Esophagus squamous epithelium (tissue), 5 donors: Measurements from ENCODE around the gene MYO1F. TPM values are rescaled to one million over a fixed set of nuclear protein-coding genes. Genes with fewer than 3 reads are reported as not detected.

Experiments used
- DNase-seq: peaks from one replicate; lab custom pipeline; 2025; lab: John Stamatoyannopoulos, UW
- H3K27ac ChIP-seq, 4 donors: fragments of 200-600 bp; sonication (generic); one replicate each; pipeline ENCODE4 v1.5.1; 2016 to 2019; ENCODE audit warnings: mild to moderate bottlenecking in 1 of 4
- H3K27me3 ChIP-seq, 4 donors: fragments of 200-600 bp; sonication (generic); 1 replicate in 3 of 4; 2 replicates in 1 of 4; pipeline versions ENCODE4 v1.5.1 to v1.6.0; 2017 to 2021; ENCODE audit warnings: antibody characterized with exemption in 1 of 4
- H3K36me3 ChIP-seq, 3 donors: fragments of 200-600 bp; sonication (generic); one replicate each; pipeline ENCODE4 v1.5.1; 2016 to 2019
- H3K4me1 ChIP-seq, 3 donors: fragments of 200-600 bp; sonication (generic); one replicate each; pipeline ENCODE4 v1.5.1; 2017 to 2019
- H3K4me3 ChIP-seq, 4 donors: fragments of 200-600 bp; sonication (generic); 1 replicate in 3 of 4; 2 replicates in 1 of 4; pipeline ENCODE4 v1.5.1; 2016 to 2019; ENCODE audit warnings: mild to moderate bottlenecking in 2 of 4, moderate library complexity in 1 of 4
- H3K9me3 ChIP-seq, 3 donors: fragments of 200-600 bp; sonication (generic); one replicate each; pipeline ENCODE4 v1.5.1; 2016 to 2019
- POLR2A ChIP-seq, 4 donors: fragments of 450-650 bp; IDR thresholded peaks; one replicate each; pipeline ENCODE4 v1.6.1; 2017; ENCODE audit warnings: antibody characterized with exemption in 4 of 4, mild to moderate bottlenecking in 4 of 4, moderate library complexity in 3 of 4
- WGBS, 2 donors: methylation state at CpG; one replicate each; pipeline ENCODE4 v1.1.5; 2018; 5-methylcytosine and 5-hydroxymethylcytosine counted together
- intact Hi-C: fragments of 100-400 bp; cut with DNase I; formaldehyde crosslinking; loops from one replicate; pipeline ENCODE4 v1.15.0; 2022
- total RNA-seq, 4 donors: library from RNA; depleted of rRNA; stranded (reverse); fragments of >200 nt; gene quantifications; one replicate each; pipeline ENCODE4 v1.1.0, GENCODE V29; 2016
- TF ChIP-seq, protein P1 (sequence below), 6 experiments: fragments of 450-650 bp in 4 of 6; fragments of 200-600 bp in 2 of 6; sonication (generic) in 2 of 6; IDR thresholded peaks; one replicate each; pipeline ENCODE4 v1.5.1; 2016 to 2019; ENCODE audit warnings: antibody characterized with exemption in 6 of 6, mild to moderate bottlenecking in 4 of 6, moderate library complexity in 4 of 6
- donor health status: DM: yes; HTN: yes; CAD: no.

MYO1F gene
- total RNA-seq, 4 donors from 2014 or later = 1.6 to 14.3 (median 8.5) TPM

- DNase-seq = no peak
- H3K4me3 ChIP-seq = peak overlapping the region in 1 of 4 donors; percentile 32
- no peak overlapping the region for H3K27ac ChIP-seq
- intact Hi-C loops = loop anchor here (10.0 kb wide), 1 partner anchor 226 kb away; no protein-coding TSS in a partner anchor
- no peak for TF ChIP-seq POLR2A (IDR thresholded peaks at IDR 0.05)
- TF ChIP-seq, protein P1, sequence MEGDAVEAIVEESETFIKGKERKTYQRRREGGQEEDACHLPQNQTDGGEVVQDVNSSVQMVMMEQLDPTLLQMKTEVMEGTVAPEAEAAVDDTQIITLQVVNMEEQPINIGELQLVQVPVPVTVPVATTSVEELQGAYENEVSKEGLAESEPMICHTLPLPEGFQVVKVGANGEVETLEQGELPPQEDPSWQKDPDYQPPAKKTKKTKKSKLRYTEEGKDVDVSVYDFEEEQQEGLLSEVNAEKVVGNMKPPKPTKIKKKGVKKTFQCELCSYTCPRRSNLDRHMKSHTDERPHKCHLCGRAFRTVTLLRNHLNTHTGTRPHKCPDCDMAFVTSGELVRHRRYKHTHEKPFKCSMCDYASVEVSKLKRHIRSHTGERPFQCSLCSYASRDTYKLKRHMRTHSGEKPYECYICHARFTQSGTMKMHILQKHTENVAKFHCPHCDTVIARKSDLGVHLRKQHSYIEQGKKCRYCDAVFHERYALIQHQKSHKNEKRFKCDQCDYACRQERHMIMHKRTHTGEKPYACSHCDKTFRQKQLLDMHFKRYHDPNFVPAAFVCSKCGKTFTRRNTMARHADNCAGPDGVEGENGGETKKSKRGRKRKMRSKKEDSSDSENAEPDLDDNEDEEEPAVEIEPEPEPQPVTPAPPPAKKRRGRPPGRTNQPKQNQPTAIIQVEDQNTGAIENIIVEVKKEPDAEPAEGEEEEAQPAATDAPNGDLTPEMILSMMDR (IDR thresholded peaks at IDR 0.05) = peak; percentile 98 to 100 (median 99)
- H3K9me3 ChIP-seq = no peaks in the 10 kb centered on the region
- peaks cover 5 to 45% (median 13%) of the 10 kb centered on the region in 3 donors for H3K4me1 ChIP-seq
- H3K27me3 ChIP-seq = peaks cover 0 to 32% (median 0%) of the 10 kb centered on the region in 4 donors
- WGBS, 2 donors = 5 to 11% methylated on average over 6 to 8 of the region's 21 CpGs
- H3K36me3 ChIP-seq = peaks cover 0 to 15% (median 0%) of the 10 kb centered on the region in 3 donors
These were observed 3.6 kb upstream of the MYO1F start for GRCh38 chr19:8580710-8581281.

GRCh38 chr19:8578642-8579265 lies 1.5 kb upstream of the MYO1F start:
- 23 to 28% methylated on average over 12 to 16 of the region's 17 CpGs for WGBS, 2 donors
- no peaks in the 10 kb centered on the region for H3K9me3 ChIP-seq
- TF ChIP-seq POLR2A (IDR thresholded peaks at IDR 0.05) = no peak
- TF ChIP-seq, protein P1 (IDR thresholded peaks at IDR 0.05) = peak; percentile 75 to 93 (median 85)
- no peak overlapping the region for H3K4me3 ChIP-seq
- intact Hi-C loops = no loop called here
- H3K27ac ChIP-seq = no peak overlapping the region
- H3K4me1 ChIP-seq = peaks cover 9 to 52% (median 14%) of the 10 kb centered on the region in 3 donors
- H3K27me3 ChIP-seq = peaks cover 0 to 28% (median 0%) of the 10 kb centered on the region in 4 donors
- no peaks in the 10 kb centered on the region for H3K36me3 ChIP-seq
- DNase-seq = no peak

DNA sequence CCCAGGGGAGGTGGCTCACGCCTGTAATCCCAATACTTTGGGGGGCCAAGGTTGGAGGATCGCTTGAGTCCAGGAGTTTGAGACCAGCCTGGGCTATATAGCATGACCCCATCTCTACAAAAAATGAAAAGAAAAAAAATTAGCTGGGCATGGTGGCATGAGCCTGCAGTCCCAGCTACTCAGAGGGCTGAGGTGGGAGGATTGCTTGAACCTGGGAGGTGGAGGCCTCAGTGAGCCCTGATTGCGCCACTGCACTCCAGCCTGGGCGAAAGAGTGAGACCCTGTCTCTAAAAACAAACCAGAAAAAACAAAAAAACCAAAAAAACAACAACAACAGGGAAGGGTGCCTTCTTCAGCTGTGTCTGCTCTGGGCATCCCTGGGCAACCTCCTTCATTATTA lies 499 bp upstream of the MYO1F start:
- Histone ChIP-seq H3K4me1 (peaks cover 9 to 56% (median 14%) of the 10 kb centered on the region in 3 donors), H3K9me3 (no peaks in the 10 kb centered on the region), H3K27me3 (peaks cover 0 to 28% (median 0%) of the 10 kb centered on the region in 4 donors), H3K36me3 (no peaks in the 10 kb centered on the region), H3K4me3 (no peak overlapping the region), H3K27ac (peak overlapping the region in 1 of 4 donors; percentile 73)
- DNase-seq = no peak
- 62 to 70% methylated on average over 4 of the region's 4 CpGs for WGBS, 2 donors
- TF ChIP-seq, protein P1 (IDR thresholded peaks at IDR 0.05) = no peak
- TF ChIP-seq POLR2A (IDR thresholded peaks at IDR 0.05) = no peak
- intact Hi-C loops = no loop called here

DNA sequence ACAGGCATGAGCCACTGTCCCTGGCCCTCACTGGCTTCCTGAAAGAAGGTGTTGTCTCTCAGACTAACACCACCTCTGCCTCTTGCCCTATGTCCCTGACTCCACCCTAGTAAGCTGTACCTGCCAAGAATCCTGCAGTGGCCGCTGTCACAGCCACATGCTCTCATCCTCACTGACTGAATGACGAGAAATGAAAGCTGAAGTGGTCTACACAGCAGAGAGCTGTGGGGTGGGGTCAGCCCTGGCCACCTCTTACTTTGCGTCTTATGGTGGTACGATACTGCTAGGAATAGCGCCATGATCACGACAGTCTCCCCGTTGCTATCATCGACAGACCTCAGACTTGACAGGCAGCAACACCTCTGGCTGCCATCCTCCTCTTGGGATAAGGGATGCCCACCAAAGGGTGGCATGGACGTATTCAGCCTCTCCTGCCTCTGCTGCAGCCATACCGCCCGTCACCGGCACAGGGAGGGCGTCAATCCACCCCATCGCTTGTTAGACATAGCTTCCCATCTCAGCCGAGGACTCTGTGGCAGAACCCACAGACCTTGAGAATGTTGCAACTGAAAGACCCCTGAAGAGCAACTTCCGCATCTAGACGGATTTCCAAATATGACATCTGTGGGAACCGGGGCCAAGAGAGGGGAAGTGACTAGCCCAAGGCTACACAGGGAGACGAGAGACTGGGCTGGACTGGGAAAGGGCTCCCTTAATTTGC lies 809 bp downstream of the MYO1F start:
- H3K9me3 ChIP-seq = no peaks in the 10 kb centered on the region
- H3K4me1 ChIP-seq = peaks cover 9 to 62% (median 14%) of the 10 kb centered on the region in 3 donors
- H3K27ac ChIP-seq = peak overlapping the region; percentile 24 to 77 (median 61)
- H3K4me3 ChIP-seq = peak overlapping the region; percentile 15 to 60 (median 38)
- intact Hi-C loops = no loop called here
- H3K27me3 ChIP-seq = peaks cover 0 to 28% (median 0%) of the 10 kb centered on the region in 4 donors
- no peak for DNase-seq
- TF ChIP-seq POLR2A (IDR thresholded peaks at IDR 0.05) = no peak
- TF ChIP-seq, protein P1 (IDR thresholded peaks at IDR 0.05) = no peak
- WGBS, 2 donors = 28 to 59% methylated on average over 6 to 17 of the region's 19 CpGs
- no peaks in the 10 kb centered on the region for H3K36me3 ChIP-seq
